ENCODE data around the gene THAP11. TPM values are rescaled to one million over a fixed set of nuclear protein-coding genes. Genes with fewer than 3 reads are reported as not detected.
A peak's percentile ranks its signal among the peaks of the same experiment; 100 is the strongest.
"Not testable (repeated sequence)": the region's sequence is repeated elsewhere in the genome, so short reads cannot be mapped to it uniquely, and the experiment has no call there.

The THAP11 gene
- total RNA-seq, 1 donor from 2014 or later: 64.0 TPM

DNA sequence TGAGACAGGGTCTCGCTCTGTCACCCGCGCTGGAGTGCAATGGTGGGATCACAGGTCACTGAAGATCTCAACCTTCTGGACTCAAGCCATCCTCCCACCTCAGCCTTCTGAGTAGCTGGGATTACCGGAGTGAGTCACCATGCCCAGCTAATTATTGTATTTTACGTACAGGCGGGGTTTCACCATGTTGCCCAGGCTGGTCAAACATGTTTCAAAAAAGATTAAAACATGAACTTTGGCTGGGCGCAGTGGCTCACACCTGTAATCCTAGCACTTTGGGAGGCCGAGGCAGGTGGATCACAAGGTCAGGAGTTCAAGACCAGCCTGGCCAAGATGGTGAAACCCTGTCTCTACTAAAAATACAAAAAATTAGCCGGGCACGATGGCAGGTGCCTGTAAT lies 4.9 kb upstream of the THAP11 start:
- not testable (repeated sequence) for DNase-seq

DNA sequence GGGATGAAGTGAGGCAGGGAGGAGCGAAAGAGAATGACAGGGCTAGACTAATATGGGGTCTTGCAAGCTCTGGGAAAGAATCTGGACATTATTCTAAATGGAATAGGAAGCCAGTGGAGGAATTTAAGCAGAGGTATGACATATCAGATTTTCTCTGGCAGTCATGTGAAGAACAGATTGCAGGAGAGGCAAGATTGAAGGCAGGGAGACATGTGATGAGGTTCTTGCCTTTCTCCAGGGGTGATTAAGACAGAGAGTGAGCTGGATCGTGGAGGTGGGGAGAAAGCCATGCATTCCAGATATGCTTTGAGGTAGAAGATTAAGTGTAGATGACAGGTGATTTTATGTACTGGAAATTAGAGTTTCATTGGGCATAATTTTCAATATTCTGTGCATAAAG lies 4.3 kb upstream of the THAP11 start:
- no peak for DNase-seq

DNA sequence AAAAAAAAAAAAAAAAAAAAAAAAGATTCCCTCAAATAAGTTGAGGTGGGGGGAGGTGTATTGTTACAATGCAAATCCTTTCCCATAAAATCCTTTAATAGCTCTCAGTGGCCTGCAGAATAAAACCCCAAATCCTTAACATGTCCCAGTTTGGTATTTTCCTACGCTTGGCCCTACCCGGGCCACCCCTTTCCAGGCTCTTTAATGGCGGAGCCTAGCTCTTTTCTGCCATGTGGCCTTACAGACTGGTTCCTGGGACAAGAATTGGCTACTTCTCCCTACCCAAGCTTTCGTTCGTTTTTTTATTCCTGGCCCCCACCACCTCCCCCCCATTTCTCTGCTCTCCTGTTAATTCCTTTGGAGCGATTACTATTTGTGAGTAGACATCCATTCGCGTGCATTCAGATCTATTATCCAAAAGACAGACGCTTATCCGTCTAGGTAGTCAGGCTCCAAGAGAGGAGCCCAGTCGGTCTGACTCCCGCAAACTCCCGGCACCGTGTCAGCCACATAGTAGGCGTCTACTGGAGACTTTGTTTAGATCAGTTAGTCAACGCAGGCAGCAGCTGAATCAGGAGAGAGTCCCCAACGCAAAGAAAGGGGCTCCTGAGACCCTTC lies 813 bp upstream of the THAP11 start:
- no peak for DNase-seq

DNA sequence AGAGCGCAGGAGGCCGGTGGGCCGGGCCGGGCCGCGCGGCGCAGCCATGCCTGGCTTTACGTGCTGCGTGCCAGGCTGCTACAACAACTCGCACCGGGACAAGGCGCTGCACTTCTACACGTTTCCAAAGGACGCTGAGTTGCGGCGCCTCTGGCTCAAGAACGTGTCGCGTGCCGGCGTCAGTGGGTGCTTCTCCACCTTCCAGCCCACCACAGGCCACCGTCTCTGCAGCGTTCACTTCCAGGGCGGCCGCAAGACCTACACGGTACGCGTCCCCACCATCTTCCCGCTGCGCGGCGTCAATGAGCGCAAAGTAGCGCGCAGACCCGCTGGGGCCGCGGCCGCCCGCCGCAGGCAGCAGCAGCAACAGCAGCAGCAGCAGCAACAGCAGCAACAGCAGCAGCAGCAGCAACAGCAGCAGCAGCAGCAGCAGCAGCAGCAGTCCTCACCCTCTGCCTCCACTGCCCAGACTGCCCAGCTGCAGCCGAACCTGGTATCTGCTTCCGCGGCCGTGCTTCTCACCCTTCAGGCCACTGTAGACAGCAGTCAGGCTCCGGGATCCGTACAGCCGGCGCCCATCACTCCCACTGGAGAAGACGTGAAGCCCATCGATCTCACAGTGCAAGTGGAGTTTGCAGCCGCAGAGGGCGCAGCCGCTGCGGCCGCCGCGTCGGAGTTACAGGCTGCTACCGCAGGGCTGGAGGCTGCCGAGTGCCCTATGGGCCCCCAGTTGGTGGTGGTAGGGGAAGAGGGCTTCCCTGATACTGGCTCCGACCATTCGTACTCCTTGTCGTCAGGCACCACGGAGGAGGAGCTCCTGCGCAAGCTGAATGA lies 606 bp downstream of the THAP11 start:
- peak; percentile 77 for DNase-seq

DNA sequence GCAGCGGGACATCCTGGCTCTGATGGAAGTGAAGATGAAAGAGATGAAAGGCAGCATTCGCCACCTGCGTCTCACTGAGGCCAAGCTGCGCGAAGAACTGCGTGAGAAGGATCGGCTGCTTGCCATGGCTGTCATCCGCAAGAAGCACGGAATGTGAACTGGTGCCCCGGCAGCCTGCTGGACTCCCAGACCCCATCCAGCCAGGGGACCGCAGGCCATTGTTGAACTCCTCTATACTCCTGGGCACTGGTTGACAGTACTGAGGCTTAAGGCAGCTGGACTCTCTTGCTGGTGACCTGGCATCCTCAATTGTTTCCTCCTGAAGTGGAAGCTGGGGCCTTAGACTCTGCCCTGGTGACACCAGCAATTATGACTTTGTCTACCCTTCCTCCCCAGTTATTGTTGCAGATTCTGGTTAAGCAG lies 1.2 kb downstream of the THAP11 start:
- no peak for DNase-seq

DNA sequence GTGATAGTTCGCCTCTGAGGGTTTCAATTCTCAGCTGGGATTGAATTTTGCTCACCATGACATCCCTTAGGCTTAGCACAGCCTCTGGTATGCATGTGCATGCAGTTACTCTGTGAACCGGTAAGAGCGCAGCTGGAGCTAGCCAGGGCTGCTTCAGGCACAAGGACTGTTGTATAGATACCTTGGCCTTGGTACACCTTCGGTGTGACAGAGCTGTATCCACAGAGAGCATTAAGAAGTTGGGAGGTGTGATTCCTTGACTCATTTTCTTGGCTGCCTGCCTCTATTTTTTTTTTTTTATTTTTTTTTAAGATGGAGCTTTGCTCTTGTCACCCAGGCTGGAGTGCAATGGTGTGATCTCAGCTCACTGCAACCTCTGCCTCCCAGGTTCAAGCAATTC lies 2.4 kb downstream of the THAP11 start:
- no peak for DNase-seq

DNA sequence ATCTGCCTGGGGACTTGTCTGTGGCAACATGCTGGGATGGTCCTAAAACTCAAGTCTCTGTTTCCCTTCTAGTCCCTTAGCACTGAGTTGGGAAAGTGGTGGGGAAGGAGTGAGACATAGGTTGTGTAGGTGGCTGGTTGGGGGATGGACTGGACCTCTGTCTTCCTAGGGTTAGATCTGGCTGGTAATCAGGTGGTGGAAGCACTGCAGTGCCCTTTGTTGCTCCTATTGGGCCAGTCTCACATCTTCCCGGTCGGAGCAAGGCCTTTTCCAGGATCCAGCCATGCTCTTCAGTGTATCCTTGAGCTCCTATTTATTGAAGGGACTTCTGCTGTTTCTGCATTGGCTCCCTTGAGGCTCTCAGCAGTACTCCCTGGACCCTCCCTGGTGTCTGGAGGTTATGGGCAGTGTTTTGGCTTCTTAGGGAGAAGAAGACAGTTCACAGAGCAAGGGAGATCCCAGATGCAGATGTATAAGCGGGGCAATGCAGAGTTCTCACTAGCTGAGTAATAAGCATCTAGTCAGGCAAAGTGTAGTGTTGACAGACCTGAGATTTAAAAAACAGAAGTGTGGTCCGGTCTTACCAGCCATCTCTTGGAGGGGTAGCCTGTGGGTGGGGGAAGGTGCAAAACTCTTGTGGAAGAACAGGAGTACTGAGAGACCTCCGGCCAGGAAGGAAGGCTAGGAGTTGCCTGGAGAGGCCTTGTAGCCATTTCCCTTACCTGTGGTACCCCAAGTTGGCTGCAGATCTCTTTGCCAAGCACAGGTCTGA lies 3.4 kb downstream of the THAP11 start:
- DNase-seq: no peak

DNA sequence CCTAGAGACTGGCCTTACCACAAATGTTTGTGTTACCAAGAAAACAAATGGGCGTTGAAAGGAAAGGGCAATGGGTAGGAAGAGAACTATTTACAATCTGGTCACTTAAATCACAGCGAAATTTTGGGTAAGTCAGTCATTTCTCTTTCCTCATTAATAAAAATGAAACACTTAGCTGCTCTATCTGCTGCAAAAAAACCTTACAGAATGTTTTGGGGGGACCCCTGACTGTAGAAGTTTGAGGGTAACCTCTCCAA lies 3.9 kb downstream of the THAP11 start:
- DNase-seq: peak; percentile 12

DNA sequence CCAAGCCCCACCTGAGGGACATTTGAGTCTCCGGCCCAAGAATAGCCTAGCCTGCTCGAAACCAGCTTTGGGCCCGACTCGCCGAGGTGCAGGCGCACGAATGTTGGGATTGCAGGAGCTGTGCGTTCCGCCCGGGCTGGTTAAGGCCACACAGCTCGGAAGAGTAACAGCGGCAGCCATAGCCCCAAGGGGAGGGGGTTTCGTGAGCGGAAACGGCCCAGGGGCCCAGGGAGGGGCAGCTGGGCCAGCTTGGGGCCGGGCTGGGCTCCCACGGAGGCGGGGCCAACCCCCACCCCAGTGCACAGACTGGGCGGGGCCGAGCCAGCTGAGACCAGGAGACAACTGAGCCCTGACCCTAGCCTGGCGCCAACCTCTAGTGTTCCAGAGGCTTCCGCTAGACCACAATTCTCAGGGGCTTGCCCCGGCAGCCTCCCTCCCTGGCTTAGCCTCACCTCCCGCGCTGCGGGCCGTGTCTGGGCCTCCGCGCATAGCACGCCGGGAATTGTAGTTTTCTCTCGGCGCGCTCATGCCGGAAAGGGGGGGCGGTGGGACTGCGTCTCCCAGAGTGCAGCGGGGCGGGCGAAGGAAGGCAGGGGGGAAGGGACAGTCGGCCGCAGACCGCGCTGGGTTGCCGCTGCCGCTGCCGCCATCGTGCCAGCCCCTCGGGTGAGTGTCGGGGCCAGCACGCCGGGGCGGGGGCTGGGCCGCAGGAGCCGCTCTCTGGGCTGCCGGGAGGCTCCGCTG lies 4.4 kb downstream of the THAP11 start, which contains the start of gene NUTF2:
Gene NUTF2 (plus strand): TSS at position 614 of the 744 bp plus-strand sequence. CDS start 18,198 bp downstream, outside the sequence.
- DNase-seq: peak; percentile 94

DNA sequence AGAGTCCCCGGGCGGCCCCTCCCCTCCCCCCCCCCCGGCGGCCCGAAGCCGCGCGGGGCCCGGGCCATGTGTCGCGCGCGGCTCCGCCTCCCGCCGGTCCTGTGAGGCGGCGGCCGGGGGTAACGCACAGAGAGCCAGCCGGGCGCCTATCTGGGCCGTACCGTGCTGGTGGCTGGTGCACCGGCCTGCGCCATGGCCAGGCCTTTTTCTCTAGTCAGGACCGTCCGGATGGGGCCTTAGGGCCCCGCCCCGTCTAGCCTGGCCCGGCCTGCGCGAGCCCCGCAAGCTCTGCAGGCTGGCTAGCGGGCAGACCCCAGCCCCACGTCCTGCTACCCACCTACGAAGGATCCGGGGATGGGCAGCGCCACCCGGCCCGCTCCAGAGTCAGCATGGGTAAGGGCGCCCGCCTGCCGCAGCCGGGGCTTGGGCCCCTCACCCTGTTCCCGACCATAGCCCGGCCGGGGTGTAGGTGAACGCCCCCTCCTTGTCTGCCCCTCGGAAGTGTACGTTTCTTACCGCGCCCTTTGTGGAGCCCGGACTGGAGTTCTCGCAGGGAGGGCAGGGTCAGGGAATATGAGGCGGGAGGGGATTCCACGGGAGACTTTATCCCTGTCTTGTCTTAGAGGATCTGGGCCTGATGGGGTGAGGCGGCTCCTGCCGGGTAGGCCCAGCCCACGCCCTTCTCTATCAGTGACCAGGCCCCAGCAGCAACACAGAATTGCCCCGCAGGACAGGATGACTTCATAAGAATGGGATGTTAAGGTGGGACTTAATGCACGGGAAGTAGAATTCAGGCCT lies 5.1 kb downstream of the THAP11 start, which contains the start of gene CENPT:
Gene CENPT (minus strand): TSS at position 630 of the 798 bp plus-strand sequence. CDS start 13,834 bp downstream, outside the sequence.
- DNase-seq: peak; percentile 72

DNA sequence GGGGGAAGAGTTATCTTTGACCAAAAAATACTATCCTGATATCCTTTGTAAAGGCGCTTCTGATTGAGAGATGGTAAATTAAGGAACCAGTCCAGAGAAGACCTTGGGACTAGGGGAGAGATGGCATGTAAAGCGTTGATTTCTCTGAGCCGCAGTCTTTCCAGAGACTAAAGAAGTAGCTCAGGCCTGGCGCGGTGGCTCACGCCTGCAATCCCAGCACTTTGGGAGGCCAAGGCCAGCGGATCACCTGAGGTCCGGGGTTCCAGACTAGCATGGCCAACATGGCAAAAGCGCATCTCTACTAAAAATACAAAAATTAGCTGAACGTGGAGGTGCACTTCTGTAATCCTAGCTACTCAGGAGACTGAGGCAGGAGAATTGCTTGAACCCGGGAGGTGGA lies 6.0 kb downstream of the THAP11 start:
- no peak for DNase-seq

DNA sequence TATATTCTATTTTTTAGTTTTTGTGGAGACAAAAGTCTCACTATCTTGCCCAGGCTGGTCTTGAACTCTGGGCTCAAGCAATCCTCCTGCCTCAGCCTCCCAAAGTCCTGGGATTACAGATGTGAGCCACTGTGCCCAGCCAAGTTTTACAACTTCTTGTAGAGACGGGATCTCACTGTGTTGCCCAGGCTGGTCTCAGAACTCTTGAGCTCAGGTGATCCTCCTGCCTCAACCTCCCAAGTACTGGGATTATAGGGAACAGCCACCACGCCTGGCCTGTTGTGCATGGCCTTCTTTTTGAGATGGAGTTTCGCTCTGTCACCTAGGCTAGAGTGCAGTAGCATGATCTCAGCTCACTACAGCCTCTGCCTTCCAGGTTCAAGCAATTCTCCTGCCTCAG lies 11.6 kb downstream of the THAP11 start:
- no peak for DNase-seq

DNA sequence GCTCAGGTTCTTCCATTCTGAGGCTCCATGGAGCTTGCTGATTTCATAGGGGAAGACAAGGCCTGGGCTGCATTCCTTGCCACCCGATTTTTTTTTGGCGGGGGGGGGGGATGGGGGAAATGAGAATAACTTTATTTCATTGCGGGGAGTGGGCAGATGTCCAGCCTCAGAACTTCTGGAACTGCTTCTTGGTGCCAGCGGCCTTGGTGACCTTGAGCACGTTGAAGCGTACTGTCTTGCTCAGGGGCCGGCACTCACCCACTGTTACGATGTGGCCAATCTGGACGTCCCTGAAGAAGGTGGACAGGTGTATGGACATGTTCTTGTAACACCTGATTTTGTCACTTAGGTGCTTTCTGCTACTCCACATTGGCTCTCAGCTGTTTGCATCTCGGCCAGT lies 13.7 kb downstream of the THAP11 start:
- no peak for DNase-seq

DNA sequence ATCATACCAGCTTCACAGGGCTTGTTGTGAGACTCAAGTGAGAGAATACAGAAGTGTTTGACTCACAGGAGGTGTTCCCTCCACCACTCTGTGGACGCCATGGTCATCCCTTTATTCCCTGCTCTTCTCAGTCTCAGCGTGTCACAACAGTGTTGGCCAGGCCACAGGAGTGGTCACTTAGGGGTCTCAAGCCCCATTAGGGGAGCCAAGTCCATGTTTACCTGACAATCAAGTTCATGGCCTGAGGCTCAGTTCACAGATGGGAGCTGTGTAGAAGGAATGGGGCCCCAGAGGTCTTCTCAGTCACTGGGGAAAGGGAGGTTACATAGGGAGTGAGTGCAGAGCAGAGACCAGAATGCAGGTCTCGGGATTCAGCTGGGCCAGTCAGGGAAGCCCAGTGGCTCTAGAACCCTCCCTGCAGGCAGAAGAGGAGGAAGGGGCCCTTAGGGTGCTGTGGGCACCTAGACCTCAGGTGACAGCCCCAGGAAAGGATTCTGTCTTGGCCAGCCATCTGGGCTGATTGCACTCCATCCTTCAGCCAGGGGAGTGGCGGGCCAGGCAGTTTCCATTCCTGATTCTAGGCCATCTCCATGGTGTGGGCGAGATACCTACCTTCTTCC lies 14.9 kb downstream of the THAP11 start:
- DNase-seq: no peak

DNA sequence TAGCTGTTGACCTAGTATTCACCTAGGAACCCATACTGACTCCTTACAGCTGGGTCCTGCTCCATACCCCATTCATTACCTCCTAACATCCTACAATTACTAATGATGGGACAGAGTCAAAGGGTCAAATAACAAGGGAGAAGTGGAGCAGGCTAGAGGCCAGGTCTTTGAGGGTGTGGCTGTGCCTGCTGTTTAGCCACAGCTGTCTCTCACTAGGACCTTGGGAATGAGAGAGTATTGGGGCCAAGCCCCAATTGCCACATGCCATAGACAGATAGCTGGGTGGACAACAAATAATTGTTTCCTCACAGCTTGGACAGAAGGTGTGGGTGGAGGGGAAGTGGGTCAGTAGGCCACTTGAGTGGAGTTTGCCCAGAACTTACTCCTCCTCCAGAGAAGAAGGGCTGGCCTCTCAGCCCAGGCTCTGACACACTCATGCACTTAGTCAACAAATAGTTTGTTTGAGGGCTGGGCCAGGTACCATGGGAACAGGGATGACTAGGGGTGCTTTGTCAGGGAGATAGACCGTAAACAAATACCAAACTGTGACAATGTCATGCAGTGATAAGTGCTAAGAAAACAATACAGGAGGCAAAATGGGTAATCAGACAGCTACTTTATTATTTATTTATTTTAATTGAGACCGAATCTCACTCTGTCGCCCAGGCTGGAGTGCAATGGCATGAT lies 15.6 kb downstream of the THAP11 start:
- peak; percentile 97 for DNase-seq

DNA sequence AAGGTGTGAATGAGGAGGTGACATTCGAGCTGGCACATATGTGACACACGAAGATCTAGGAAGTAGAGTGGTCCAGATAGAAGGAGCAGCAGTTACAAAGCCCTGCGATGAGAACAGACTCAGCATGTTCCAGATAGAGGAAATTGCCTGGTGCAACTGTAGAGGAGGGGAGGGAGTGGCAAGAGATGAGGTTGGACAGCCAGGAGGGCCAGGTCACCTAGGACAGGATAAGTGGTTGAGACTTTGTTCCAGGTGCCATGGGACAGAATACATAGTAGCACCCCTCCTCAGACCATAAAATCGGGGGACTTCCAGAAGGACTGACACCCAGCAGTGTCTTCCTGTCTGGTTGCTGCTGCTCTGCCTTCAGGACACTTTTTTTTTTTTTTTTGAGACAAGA lies 16.4 kb downstream of the THAP11 start:
- DNase-seq: no peak

DNA sequence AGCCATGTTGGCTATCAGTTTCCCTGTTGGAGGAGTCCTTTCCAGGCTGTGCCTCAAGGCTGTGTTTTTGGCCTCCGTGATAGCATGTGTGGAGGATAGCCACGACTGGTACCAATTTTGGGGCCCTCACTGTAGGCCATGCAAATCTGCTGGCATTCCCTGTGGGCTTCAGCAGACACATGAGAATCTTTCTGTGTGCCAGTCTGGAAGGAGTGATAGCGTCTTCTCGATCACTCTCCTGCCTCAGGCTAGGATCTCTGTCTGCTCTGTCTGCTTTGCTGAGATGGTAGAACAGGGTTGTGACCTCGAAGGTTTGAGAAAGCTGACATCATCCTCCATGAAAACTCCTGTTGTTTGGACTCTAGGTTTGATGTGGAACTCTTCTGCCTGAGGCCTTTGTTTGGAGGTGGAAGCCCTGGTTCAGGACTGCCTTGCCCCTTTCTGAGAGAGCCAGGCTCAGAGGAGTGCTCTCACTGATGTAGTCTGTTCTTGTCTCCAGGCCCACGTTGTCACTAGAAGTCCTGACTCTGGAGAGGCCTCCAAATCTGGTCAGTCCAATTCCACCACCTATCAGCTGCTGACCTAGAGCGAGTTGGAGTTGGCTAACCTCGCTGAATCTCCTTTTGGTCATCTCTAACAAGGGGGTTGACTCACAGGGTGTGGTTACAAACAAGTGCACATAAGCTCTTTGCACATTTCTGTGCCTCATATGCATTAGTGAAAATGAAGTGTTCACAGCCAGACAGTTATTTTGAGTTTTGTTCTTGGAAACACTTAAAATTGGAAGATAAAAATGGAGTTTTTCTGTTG lies 18.7 kb downstream of the THAP11 start:
- no peak for DNase-seq

DNA sequence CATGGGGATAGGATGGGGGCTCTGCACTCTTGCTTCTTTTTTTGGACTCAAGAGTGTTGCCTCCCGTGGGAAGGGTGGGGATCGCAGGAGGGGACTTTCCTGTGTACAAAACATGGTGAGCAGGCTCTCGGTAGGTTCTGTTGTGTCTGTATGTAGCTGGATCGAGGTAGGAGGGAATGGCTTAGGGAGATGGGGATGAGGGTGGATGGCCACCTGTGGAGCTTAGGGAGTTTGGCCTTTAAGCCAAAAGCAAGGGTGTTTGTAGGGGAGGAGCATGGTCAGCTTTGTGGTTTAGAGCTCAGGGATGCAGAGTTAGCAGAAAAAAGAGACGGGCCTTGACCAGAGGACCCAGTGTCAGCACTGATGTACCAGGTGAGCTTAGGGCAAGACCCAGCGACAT lies 19.8 kb downstream of the THAP11 start:
- no peak for DNase-seq

DNA sequence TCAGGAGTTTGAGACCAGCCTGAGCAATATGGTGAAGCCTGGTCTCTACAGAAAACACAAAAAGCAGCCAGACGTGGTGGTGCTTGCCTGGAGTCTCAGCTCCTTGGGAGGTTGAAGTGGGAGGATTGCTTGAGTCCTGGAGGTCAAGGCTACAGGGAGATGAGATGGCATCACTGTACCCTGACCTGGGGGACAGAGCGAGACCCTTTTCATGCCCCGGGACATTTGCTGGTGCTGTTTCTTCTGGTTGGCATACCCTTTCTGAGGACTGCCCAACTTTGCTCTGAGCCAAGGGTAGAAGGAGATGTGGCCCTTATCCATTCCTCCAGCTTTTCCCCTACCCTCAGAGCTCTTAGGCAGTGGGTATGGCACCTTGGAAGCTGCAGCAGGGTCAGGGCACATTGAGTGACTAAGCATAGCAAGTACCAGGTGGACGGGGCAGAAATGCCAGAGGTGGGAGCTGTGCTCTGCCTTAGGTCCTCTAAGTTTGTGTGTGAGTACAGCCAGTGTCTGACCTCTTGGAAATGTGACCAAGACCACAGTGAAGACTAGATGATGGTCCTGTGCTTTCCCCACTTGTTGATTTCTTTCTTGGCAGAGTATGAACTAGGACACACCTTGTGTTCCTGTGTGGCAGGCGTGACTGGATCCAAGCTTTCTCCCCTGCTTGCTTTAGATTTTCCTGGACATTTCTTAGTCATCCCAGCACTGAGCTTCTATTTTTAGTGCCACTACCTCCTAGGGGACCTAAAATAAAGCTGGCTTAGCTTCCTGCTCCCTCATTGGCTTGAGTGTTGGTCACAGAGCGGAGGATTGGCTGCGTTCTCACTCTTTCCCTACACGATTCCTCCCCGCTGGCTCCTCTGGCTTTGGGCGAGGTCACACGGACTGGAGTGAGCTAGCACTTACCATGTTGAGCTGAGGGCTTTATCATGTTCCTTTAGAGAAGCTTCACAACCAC lies 20.8 kb downstream of the THAP11 start:
- DNase-seq: peak; percentile 68
